OCI-LY7 (cell line): Measurements from ENCODE around the gene PCDHGA2. TPM values are rescaled to one million over a fixed set of nuclear protein-coding genes. Genes with fewer than 3 reads are reported as not detected.

ENCODE experiments used
- BruUV-seq: library from RNA; stranded (reverse); fragments of 400-500 nt; replicated peaks from 2 replicates; lab custom pipeline; 2021; lab: Mats Ljungman, UMichigan
- CTCF ChIA-PET: fragments of 300-600 bp; sonication (Branson Sonifier 250); formaldehyde crosslinking; loops from one replicate; lab custom pipeline; 2022; ENCODE audit warnings: antibody characterized with exemption; ENCODE audit not compliant: unreplicated experiment; lab: Charles Lee
- POLR2A ChIA-PET: fragments of 300-600 bp; sonication (Branson Sonifier 250); formaldehyde crosslinking; loops from one replicate; lab custom pipeline; 2022; ENCODE audit warnings: antibody characterized with exemption; lab: Charles Lee
- DNase-seq: peaks from one replicate; pipeline ENCODE4 v3.0.0-alpha.2; 2015; ENCODE audit warnings: low spot score
- H2AFZ ChIP-seq: fragments of 200-600 bp; sonication (generic), shearing (Covaris generic); 2 replicates; pipeline ENCODE4 v1.6.1; 2014; ENCODE audit warnings: mild to moderate bottlenecking, antibody characterized with exemption, low read length, moderate library complexity
- H3K27ac ChIP-seq: fragments of 200-600 bp; sonication (generic); 2 replicates; pipeline ENCODE4 v1.5.1; 2014; ENCODE audit warnings: mixed run types, low read depth, mild to moderate bottlenecking, moderate library complexity, low read length, inconsistent platforms; ENCODE audit not compliant: poor library complexity, severe bottlenecking
- H3K36me3 ChIP-seq: fragments of 200-600 bp; sonication (generic); 2 replicates; pipeline ENCODE4 v1.6.1; 2014; ENCODE audit warnings: mild to moderate bottlenecking, antibody characterized with exemption, low read length, moderate library complexity, mixed read lengths; ENCODE audit not compliant: insufficient read depth
- H3K4me1 ChIP-seq: fragments of 200-600 bp; sonication (generic); 2 replicates; pipeline ENCODE4 v1.5.1; 2014; ENCODE audit warnings: mild to moderate bottlenecking, low read length; ENCODE audit not compliant: insufficient read depth, poor library complexity, severe bottlenecking
- H3K4me2 ChIP-seq: fragments of 200-600 bp; sonication (generic); 2 replicates; pipeline ENCODE4 v1.6.1; 2014; ENCODE audit warnings: mild to moderate bottlenecking, low read length
- H3K4me3 ChIP-seq: fragments of 200-600 bp; sonication (generic); 2 replicates; pipeline ENCODE4 v1.5.1; 2014; ENCODE audit warnings: mild to moderate bottlenecking, low read depth, low read length; ENCODE audit not compliant: poor library complexity, severe bottlenecking
- H3K79me2 ChIP-seq: fragments of 200-600 bp; sonication (generic); 2 replicates; pipeline ENCODE4 v1.6.1; 2016; ENCODE audit warnings: low read depth, mild to moderate bottlenecking, low read length, moderate library complexity, mixed read lengths; ENCODE audit not compliant: insufficient read depth
- H3K9me2 ChIP-seq: fragments of 200-600 bp; sonication (generic); 2 replicates; pipeline ENCODE4 v1.6.1; 2016; ENCODE audit warnings: mild to moderate bottlenecking, low read length, mixed read lengths; ENCODE audit not compliant: insufficient read depth
- H3K9me3 ChIP-seq: fragments of 200-600 bp; sonication (generic); 2 replicates; pipeline ENCODE4 v1.6.1; 2014; ENCODE audit warnings: mild to moderate bottlenecking, mixed run types, low read length, mixed read lengths
- H4K20me1 ChIP-seq: fragments of 200-600 bp; sonication (generic); 2 replicates; pipeline ENCODE4 v1.6.1; 2014; ENCODE audit warnings: mild to moderate bottlenecking, antibody characterized with exemption, low read length, moderate library complexity, mixed read lengths; ENCODE audit not compliant: insufficient read depth
- CTCF ChIP-seq: fragments of 200-600 bp; sonication (generic); conservative IDR thresholded peaks from 2 replicates; pipeline ENCODE4 v1.5.1; 2014; ENCODE audit warnings: mild to moderate bottlenecking, antibody characterized with exemption, low read length, moderate library complexity, mixed read lengths
- EZH2phosphoT487 ChIP-seq: fragments of 200-600 bp; sonication (generic); IDR thresholded peaks from 2 replicates; pipeline ENCODE4 v1.6.1; 2018; ENCODE audit warnings: low read depth, borderline replicate concordance, mild to moderate bottlenecking, mixed run types, antibody characterized with exemption, low read length, moderate library complexity, mixed read lengths
- intact Hi-C: fragments of 100-400 bp; cut with micrococcal nuclease; formaldehyde crosslinking; loops from one replicate; pipeline ENCODE4 v1.10.0; 2022; ENCODE audit not compliant: unreplicated experiment
- total RNA-seq, 2 experiments: library from RNA; depleted of rRNA in 1 of 2; stranded (reverse); fragments of >200 nt in 1 of 2; shearing (Covaris generic) in 1 of 2; gene quantifications; 2 replicates each; pipeline ENCODE4 v1.2.3, GENCODE V29; 2014 to 2022

The PCDHGA2 gene
- total RNA-seq, 2 experiments from 2014 or later = 0.19 to 0.74 TPM

DNA sequence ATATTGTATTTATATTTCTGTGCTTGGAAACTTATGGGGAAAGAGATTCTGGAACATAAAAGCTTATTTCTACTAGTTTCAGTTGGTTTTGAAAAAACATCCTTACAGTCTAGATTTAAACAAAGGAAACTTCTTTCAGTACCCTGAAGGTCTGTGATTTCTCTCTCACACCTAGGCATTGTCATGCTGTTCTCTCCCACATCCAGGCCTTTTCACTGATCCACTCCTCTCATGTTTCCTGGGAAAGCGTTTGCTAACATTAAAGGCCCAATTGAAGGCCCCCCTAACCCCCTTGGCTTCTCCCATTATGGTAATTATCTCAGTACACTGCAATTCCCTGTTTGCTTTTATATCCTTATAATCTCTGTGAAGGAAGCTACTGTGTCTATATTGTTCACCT is 4.2 kb downstream of the PCDHGA2 start:
- Histone ChIP-seq H4K20me1 (no peaks in the 10 kb centered on the region), H2AFZ (no peak overlapping the region), H3K27ac (no peak overlapping the region), H3K4me1 (no peaks in the 10 kb centered on the region), H3K79me2 (no peaks in the 10 kb centered on the region), H3K4me3 (no peak overlapping the region), H3K4me2 (no peak overlapping the region), H3K9me3 (no peaks in the 10 kb centered on the region), H3K9me2 (no peaks in the 10 kb centered on the region), H3K36me3 (no peaks in the 10 kb centered on the region)
- no peak for DNase-seq
- CTCF ChIA-PET = interaction anchor here (1.3 kb wide), 1 partner anchor 22 kb away, joined by 3 read pairs; the partner anchor contains the start of gene TAF7
- BruUV-seq = no TSS peak
- intact Hi-C loops = no loop called here
- POLR2A ChIA-PET = interaction anchor here (0.7 to 1.4 kb wide), 2 partner anchors 31 to 37 kb away, joined by 3 read pairs; no protein-coding TSS in a partner anchor
- no peak for TF ChIP-seq EZH2phosphoT487
- TF ChIP-seq CTCF = no peak

GRCh38 chr5:141343242-141343952 is 4.8 kb downstream of the PCDHGA2 start, which contains the start of gene PCDHGA3:
Gene PCDHGA3, plus strand, starts transcription at chr5:141343829. Its CDS starts 205 bp downstream, at chr5:141344034.
- H3K9me3 ChIP-seq = no peaks in the 10 kb centered on the region
- DNase-seq = peak; percentile 17

More at GRCh38 chr5:141343242-141343952, 4.8 kb downstream of the PCDHGA2 start, which contains the start of gene PCDHGA3:
- H3K27ac ChIP-seq = no peak within 1 kb of the TSS
- no peak within 1 kb of the TSS for H3K4me2 ChIP-seq
- no peak for TF ChIP-seq EZH2phosphoT487
- peak; percentile 62 for TF ChIP-seq CTCF
- H3K9me2 ChIP-seq = no peaks in the 10 kb centered on the region
- no peak within 1 kb of the TSS for H2AFZ ChIP-seq
- no TSS peak for BruUV-seq
- H3K4me1 ChIP-seq = no peaks in the 10 kb centered on the region
- H3K36me3 ChIP-seq = no peaks in the 10 kb centered on the region
- ChIA-PET POLR2A (interaction anchor here (0.7 to 1.4 kb wide), 2 partner anchors 32 to 37 kb away, joined by 3 read pairs; no protein-coding TSS in a partner anchor), CTCF (interaction anchor here (1.3 kb wide), 1 partner anchor 23 kb away, joined by 3 read pairs; the partner anchor contains the start of gene TAF7)
- H3K79me2 ChIP-seq = no peaks in the 10 kb centered on the region
- intact Hi-C loops = no loop called here
- no peak within 1 kb of the TSS for H3K4me3 ChIP-seq
- H4K20me1 ChIP-seq = no peaks in the 10 kb centered on the region
